Fibroblast of skin of back (primary cell): ENCODE data around the gene GJD3.
A peak's percentile ranks its signal among the peaks of the same experiment; 100 is the strongest.

Experiments used
- DNase-seq: peaks from one replicate; pipeline ENCODE4 v3.0.0-alpha.2; 2013

GJD3 gene

GRCh38 chr17:40322358-40323315 lies 41.9 kb downstream of the GJD3 start:
- DNase-seq: peak; percentile 91

- DNase-seq: no peak
Measured at GRCh38 chr17:40321961-40322357, 42.6 kb downstream of the GJD3 start.

- DNase-seq: no peak
Measured at GRCh38 chr17:40321524-40321929, 43.0 kb downstream of the GJD3 start.

- DNase-seq: peak; percentile 71
Measured at GRCh38 chr17:40320756-40321523, 43.6 kb downstream of the GJD3 start.

- no peak for DNase-seq
Measured at GRCh38 chr17:40319651-40320540, 44.6 kb downstream of the GJD3 start.

DNA sequence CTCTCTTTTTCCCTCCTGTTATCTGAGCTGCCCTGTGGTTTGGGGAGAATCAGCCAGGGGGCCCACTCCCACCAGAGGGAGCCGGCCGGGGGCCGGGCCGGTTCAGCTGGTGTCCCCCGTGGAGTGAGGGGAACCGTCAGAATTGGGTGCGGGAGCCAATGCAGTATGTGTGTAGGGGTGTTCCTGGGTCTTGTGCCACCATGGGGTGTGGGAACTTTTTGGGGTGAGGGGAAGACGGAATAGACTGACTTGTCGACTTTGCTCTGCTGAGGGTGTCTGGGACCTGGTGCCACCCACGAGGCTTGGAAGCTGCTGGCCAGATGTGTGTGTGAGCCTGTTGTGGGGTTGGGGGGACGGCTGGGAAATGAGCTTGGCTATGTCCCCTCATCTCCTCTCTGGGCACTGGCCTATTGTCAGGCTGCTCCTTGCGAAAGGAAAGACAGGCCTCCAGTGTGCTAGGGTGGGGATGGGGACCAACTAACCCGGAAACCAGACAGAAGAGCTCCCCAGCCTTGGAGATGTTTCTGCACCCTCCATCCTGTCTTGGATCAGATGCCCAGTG lies 45.6 kb downstream of the GJD3 start:
- no peak for DNase-seq

- DNase-seq: peak; percentile 98
Measured at GRCh38 chr17:40317880-40318829, 46.4 kb downstream of the GJD3 start.

GRCh38 chr17:40317345-40317873 lies 47.1 kb downstream of the GJD3 start:
- DNase-seq: peak; percentile 83

DNA sequence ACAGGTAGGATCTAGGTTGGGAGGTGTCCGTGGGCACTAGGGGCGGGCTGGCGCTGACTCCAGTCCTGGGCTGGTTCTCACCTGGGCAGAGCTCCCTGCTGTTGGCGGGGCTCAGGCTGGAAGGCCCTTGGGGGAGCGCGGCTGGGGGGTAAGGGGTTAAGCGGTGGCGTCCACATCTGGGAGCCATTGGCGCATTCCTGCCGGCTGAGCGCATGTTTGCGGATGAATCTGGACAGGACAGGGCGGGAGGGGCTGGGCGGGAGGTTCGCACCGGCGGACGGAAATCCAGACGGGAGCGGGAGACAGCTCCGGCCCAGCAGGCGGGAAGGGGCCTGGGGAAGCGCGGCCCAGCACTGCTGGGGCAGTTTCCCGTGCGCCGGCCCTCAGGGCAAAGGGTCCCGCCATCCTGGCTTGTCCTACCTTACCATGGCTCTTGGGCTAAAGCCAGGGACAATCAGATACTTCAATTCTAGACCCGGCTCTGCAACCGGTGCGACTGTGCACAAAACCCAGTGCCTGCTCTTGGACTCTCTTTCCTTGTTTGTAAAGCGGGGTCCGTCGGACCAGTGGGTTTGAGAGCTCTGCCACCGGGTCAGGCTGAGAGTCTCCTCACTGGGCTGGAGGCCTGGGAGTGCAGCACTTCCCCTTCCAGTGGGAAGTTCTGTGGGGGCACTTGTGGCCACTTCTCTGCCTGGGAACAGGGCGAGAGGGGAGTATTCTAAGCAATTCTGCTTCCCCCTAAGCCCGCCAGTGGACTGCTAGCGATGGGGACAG lies 47.8 kb downstream of the GJD3 start:
- peak; percentile 91 for DNase-seq

GRCh38 chr17:40315678-40316570 lies 48.6 kb downstream of the GJD3 start:
- no peak for DNase-seq

DNA sequence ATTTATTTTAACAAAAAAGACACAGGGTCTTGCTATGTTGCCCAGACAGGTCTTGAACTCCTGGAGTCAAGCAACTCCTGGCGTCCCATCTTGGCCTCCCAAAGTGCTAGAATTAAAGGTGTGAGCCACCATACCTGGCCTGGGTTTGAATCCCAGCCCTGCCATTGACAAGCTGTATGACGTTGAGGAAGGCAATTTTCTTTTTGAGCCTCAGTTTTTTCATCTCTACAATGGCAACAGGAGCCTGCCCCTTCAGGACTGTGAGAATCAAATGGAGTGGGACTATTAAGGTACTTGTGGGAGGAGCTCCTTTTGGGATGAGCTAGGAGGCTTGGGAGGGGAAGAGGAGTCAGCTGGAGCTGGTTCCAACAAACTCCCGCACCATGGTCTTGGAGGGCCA lies 49.3 kb downstream of the GJD3 start:
- no peak for DNase-seq

DNA sequence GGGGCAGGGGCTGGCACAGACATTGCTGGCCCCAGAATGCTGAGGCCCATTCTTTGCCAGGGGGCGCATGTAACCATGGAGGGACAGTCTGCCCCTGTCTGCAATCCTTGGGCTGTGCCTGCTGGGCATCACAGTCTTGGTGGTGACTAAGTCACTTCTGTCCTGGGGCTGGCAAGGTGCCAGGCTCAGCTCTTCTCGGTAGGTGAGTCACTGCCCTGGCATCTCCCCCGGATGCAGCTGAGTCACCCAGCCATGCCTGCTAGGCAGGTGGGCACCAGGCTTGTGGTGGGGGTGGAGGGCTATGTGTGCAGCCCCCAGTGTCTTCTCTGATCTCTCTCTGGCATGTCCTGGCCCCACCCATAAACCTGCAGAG lies 50.0 kb downstream of the GJD3 start:
- DNase-seq: peak; percentile 96

- DNase-seq: peak; percentile 74
Measured at GRCh38 chr17:40313668-40314583, 50.6 kb downstream of the GJD3 start.
